Stimulated activated CD4-positive, alpha-beta T cell treated with anti-CD3 and anti-CD28 coated beads, Interleukin-1b, Interleukin-23, amount 100 ng/mL, for 1 hour (primary cell): ENCODE data around the gene KRT77.
A peak's percentile ranks its signal among the peaks of the same experiment; 100 is the strongest.

Experiments used
- DNase-seq, 2 donors: peaks; one replicate each; pipeline ENCODE4 v3.0.0-alpha.2; 2020; ENCODE audit warnings: low read depth in 2 of 2

Gene KRT77

DNA sequence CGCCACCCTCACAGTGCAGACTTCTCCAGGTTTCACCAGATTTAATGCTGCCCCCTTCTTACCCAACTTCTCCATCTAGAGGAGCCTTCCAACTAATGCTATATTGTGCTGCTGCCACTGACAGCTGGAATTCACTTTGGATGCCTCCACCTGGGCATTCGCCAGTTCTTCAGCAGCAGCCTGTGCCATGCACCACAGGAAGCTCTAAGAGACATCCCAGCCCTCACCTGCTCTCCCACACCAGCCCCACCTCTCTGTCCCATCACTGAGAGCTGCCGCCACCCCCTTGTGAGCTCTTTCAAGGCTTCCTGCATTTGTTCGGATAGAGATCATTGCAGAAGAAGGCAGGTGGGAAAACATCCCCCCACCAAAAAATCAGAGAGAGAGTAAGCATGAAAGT, 46.7 kb downstream of the KRT77 start:
- DNase-seq: no peak

DNA sequence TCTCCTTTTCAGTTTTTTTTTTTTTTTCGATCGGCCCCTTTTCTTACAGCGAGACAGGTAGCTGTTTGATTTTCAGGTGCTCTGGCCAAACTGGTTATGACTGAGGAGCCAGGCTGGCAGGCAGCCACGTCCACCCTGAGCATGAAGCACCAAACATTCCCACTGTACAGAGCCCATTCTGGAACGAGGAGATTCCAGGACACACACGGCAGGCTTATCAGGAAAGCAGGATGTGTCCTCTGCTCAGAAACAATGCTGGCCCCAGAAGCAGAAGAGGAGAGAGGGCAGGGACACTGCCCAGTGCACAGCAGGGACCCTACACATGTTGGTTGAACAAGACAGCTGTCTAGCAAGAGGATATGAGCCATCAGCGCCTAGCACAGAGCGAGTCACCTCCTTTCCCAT, 47.6 kb downstream of the KRT77 start:
- DNase-seq: no peak

DNA sequence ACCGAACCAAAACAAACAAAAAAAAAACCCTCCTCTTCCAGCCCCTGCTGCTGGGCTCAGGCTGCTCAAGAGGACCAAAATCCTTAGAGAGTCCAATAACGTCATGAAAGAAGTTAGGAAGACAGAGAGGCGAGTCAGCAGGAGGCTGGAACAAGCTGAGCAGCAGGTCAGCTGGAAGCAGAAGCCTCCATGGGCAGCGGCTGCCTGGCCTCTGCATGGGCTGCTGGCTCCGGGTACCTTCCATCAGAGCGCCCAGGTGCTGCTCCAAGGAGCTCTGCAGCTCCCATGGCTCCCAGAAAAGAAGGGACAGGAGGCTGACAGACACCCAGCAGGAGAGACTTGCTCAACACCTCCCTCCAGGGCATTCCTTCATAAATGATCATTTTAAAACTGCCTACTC, 48.1 kb downstream of the KRT77 start:
- no peak for DNase-seq

DNA sequence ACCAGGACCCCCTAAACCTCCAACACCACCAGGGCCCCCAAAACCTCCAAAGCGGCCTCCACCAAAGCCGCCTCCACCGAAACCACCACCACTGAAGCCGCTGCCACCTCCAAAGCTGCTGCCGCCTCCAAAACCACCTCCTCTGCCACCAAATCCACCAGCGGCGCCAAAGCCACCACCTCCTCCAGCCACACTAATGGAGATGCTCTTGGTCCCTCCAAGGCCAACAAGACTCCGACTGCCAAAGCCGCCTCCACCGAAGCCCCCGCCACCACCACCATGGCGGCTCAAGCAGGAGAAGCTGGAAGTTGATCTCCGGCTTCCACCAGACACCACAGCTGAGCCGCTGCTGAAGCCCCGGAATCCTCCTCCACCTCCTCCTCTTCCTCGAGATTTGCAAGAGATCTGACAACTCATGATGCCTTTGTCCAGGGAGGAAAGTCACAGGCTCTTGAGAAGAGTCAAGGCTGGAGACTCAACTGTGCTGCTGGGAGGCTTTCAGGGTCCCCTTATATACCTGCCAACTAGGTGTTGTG, 51.5 kb downstream of the KRT77 start, which contains the start of gene KRT2:
Gene KRT2, minus strand, starts transcription at position 486 of the 536 bp plus-strand sequence. Its CDS starts 69 bp downstream, at position 417.
- no peak for DNase-seq

DNA sequence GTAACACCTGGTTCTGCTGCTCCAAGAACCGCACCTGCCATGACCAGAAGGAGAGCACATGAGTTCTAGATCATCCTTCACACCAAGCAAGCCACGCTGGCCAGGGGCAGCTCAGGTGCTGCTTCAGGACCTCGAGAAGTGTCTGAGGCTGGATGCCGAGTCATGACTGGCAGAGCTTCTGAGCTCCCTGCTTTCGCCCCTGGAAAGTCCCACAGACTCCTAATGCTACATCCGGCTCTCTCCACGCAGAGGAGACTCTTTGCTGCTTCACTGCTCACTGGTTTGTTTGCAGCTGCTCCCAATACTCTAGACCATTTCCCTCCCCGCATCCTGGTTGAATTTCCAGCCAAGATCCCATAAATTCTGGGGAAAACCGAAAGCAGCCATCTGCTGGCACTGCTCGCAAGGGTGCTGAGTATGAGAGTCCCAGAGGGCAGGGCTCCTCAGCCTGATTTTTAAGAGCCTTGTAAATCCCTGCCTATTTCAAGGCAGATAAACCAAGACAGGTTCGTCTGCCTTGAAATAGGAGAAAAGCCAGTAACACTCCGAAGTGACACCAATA, 52.7 kb downstream of the KRT77 start:
- no peak for DNase-seq

DNA sequence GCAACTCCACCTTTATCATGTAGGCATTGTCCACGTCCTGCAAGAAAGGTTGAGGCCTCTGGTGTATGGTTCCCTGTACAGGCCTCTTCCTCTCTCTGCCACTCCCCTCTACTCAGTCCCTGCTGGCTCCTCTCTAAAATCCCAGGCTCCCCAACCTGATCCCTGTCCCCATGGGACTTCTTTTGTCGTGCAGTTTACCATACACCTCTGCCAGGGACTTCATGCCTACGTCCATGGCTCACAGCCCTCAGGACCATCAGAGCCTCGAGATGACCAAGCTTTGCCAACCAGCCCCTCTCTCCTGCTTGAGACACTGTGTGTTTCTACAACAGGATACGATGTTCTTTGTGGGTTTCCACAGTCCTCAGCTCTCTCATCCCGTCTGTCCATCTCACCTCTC, 54.3 kb downstream of the KRT77 start:
- DNase-seq: no peak

DNA sequence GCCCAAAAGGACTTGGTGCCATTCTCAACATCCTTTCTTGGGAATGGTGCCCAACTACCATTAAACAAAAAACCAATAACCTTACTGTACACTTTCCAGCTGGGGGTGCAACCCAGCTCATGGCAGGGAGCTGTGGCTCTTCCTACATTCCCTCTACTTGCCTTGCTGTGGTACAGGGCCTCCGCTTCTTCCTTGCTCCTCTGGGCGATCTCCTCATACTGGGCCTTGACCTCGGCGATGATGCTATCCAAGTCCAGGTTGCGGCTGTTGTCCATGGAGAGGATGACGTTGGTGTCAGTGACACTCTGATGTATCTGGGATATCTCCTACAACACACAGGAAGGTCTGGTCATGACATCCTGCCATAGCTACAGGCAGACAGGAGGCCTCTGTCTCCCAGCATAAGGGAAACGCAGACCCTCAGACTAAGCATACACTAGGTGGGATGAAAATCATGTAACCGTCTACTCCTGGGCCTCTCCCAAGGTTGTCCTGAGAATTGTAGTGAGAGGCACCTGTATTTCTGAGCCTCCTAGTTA, 55.2 kb downstream of the KRT77 start:
- no peak for DNase-seq

DNA sequence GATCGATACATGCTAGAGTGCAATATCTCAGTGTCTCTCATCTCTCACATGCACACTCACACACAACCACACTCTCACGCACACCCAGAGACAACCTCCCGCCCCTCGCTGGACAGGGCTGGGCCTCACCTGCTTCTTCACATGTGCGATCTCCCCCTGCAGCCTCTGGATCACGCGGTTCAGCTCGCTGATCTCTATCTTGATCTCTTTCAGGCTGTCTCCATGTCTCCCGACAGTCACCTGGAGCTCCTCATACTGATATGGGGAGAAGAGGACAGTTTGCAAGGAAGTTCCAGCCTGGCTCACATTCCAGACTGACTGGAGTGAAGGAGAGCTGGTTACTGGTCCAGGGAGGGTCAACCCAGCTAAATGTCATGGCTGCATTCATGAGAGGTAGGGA, 55.7 kb downstream of the KRT77 start:
- DNase-seq: no peak

DNA sequence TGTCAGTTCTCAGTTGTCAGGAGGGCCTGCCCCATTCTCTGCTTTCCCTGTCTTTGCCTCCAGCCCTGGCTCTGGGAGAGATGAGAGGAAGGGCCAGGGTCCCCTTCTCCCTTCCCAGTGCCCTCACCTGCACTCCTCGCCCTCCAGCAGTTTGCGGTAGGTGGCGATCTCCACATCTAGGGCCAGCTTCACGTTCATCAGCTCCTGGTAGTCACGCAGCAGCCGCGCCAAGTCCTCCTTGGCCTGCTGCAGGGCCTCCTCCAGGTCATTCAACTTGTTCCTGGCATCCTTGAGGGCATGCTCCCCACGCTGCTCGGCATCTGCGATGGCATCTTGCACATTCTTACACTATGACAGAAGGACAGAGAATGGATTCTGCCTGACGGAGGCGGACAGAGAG, 56.7 kb downstream of the KRT77 start:
- DNase-seq: no peak

DNA sequence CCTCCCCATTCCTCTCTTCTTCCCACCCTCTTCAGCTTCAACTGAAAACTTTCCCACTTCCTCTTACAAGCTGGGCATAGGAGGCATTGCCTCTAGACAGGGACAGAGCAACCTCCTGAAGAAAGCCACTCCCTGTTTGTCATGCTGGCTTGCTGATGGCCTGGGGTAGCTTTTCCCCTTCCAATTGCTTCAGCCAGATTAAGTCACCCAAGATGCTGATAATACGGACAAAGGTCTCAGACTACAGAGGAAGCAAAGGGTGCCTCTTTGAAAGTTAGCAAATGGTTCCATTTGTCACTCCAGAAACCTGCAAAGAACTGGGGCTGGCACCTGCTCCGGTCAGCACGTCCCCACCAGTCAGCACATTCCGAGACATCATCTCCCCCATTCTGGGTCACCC, 57.3 kb downstream of the KRT77 start:
- no peak for DNase-seq

DNA sequence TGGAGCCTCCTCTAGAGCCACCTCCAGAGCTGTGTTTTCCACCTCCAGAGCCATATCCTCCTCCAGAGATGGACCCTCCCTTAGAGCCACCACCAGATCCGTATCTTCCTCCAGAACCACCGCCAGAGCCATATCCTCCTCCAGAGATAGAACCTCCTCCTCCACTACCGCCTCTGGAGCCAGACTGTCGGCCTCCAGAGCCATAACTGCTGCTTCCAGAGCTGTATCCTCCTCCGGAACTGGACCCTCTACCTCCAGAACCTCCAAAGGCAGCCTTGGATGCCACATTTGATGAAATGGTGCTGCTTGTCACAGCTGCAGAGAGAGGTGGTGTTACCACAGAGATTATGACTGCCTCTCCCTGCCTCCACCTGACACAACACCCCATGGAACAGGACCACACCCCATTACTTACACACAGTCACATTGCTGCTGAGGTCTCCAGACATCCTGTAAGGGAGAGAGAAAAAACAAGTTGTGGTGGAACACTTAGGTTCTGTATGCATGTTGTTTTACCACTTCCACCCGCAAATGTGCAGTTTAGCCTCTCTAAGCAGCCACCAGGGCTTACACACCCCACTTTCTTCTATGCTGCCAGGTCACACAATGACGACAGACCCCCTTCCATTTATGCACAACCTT, 58.1 kb downstream of the KRT77 start:
- peak in 1 of 2 donors; percentile 14 for DNase-seq

DNA sequence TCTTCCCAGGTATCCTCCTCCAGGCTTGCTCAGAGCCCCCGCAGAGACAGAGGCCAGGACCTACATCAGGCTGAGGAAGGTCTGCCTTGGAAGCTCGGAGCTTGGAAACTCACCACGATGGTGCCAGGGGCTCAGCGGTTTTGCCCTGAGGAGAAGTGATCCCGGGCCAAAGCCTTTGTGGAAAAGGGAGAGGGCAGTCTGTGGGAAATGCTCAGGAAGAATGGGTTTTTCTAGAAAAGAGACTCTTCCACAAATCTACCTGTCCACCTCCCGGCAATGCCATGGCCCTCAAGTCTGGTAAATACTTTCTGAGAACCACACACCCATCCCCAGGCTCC, 59.3 kb downstream of the KRT77 start:
- DNase-seq: no peak

DNA sequence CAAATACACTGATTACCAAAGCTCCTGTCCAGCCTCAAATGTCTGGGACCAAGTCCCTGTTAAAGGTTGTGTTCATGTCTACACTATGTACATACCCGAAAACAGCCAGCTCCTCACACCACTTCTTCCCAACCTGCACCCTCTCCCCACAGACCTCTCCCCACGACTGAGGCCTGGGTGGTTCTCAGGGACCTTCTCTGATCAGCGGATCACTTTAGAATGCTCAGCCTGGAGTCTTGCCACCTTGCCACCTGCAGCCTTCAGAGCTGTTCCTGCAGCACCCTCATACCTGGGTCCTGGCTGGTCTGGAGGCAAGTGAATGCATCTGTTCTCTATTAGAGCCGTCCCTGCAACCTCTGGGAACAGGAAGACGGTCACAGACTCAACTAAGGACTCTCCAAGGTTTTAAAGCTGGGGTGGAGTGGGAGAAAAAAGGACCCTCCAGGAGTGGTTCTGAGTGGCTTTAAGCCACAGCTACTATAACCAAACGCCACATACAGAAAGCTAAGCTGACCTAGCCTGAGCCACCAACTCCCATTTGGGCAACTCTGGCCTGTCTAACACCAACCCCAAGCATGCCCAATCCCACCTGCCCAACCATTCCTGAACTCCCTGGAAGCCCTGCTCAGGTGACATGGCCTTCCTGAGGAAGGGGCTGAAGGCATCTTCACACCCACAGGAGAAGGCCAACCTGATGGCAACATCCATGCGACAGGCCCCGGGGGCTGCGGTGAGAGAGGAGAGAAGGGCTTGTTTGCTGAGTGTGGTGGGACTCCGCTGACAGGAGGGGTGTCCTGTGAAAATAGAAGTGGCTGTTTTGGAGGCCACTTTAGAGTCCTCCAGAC, 59.9 kb downstream of the KRT77 start:
- no peak for DNase-seq

DNA sequence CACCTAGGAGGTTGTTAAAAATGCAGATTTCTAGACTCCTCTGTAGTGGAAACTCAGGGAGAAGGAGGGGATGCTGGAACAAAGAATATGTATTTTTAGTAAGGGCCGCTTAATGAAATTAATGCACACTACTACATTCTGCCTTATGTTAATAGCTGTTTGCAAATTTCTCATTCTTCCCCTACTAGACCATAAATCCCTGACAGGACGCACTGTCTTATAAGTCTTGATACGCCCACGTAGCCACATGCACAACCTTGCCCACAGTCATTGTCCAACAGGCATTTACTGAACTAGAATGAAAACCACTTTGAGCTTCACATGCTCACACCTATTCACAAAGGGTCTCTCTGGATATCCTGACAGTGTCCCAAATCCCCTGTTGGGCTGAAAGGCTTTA, 61.9 kb downstream of the KRT77 start:
- no peak for DNase-seq
